Ovary (tissue), 9 donors: ENCODE measurements around the gene MRI1. TPM values are rescaled to one million over a fixed set of nuclear protein-coding genes. Genes with fewer than 3 reads are reported as not detected.
"Not testable (repeated sequence)": the region's sequence is repeated elsewhere in the genome, so short reads cannot be mapped to it uniquely, and the experiment has no call there.

ENCODE experiments used
- DNase-seq, 5 donors: peaks; one replicate each; pipeline ENCODE4 v3.0.0-alpha.2; 2019 to 2020
- H3K27ac ChIP-seq, 2 donors: fragments of 200-600 bp; one replicate each; pipeline versions ENCODE4 v1.5.1 to v1.8.0; 2019 to 2022
- H3K27me3 ChIP-seq: fragments of 200-600 bp; one replicate; pipeline ENCODE4 v1.8.0; 2022
- H3K36me3 ChIP-seq: fragments of 200-600 bp; sonication (generic); one replicate; pipeline ENCODE4 v1.5.1; 2019
- H3K4me1 ChIP-seq: one replicate; pipeline ENCODE4 v1.8.1; 2013; ENCODE audit warnings: mild to moderate bottlenecking, moderate library complexity; ENCODE audit not compliant: insufficient read depth
- H3K4me3 ChIP-seq: fragments of 200-600 bp; sonication (generic); one replicate; pipeline ENCODE4 v1.5.1; 2017
- H3K9me3 ChIP-seq, 2 donors: fragments of 200-600 bp in 1 of 2; sonication (generic) in 1 of 2; one replicate each; pipeline versions ENCODE4 v1.5.1 to v1.8.1; 2013 to 2019; ENCODE audit warnings: mild to moderate bottlenecking in 1 of 2, moderate library complexity in 1 of 2
- CTCF ChIP-seq, 3 donors: fragments of 450-650 bp in 2 of 3; fragments of 200-600 bp in 1 of 3; IDR thresholded peaks; one replicate each; pipeline versions ENCODE4 v1.5.1 to v1.8.0; 2016 to 2022; ENCODE audit warnings: antibody characterized with exemption in 3 of 3, mild to moderate bottlenecking in 1 of 3
- EP300 ChIP-seq: sonication (generic); formaldehyde crosslinking; IDR thresholded peaks from one replicate; pipeline ENCODE4 v1.6.1; 2017; ENCODE audit warnings: antibody characterized with exemption
- POLR2A ChIP-seq: fragments of 450-650 bp; IDR thresholded peaks from one replicate; pipeline ENCODE4 v1.6.1; 2017; ENCODE audit warnings: antibody characterized with exemption, mild to moderate bottlenecking, moderate library complexity
- WGBS, 3 donors: extraction: QIAGEN DNeasy Blood & Tissue Kit in 1 of 3; methylation state at CpG; one replicate each; pipeline versions ENCODE4 v1.1.5 to v1.1.7; 2013 to 2017; 5-methylcytosine and 5-hydroxymethylcytosine counted together
- intact Hi-C, 4 donors: fragments of 100-400 bp; cut with DNase I; formaldehyde crosslinking; loops; one replicate each; pipeline versions ENCODE4 v1.11.0 to v1.15.1; 2022 to 2023
- polyA plus RNA-seq, 2 donors: library from polyadenylated mRNA; stranded (reverse); fragments of 200-250 nt in 1 of 2; fragments of 350-450 nt in 1 of 2; fragmentation: Illumina TruSeq in 1 of 2; extraction: RNeasy Lipid Tissue Mini Kit (QIAGEN cat#74804) in 1 of 2; gene quantifications; one replicate each; pipeline ENCODE4 v1.2.3, GENCODE V29; 2013 to 2014
- total RNA-seq, 7 donors: library from RNA; depleted of rRNA in 2 of 7; stranded (reverse); fragments of >200 nt in 2 of 7; fragmentation: NEBNext Ultra II Directional in 3 of 7; extraction: Animal tissue kit (Norgen Biotek cat#: 25700) in 3 of 7; gene quantifications; one replicate each; pipeline versions ENCODE4 v1.1.0 to v1.2.4, GENCODE V29; 2016 to 2023
- donor health status: DM: no; HTN: no; CAD: no; lungs with moderate emphysema.
- donor health status: DM: no; HTN: no; CAD: no.
- donor health status: Bipolar disorder and iron deficiency.
- donor health status: DM: yes; HTN: yes; CAD: no.
- donor health status: DM: no; HTN: no; CAD: no.
- donor health status: DM: yes; HTN: yes; CAD: no.

Gene MRI1
- total and polyA plus RNA-seq, 9 donors: 13.9 to 52.6 (median 34.2) TPM

- no peak for DNase-seq
- WGBS, 3 donors: 70 to 91% (median 79%) methylated on average over 6 of the region's 6 CpGs
- Histone ChIP-seq H3K4me1 (peaks cover 7% of the 10 kb centered on the region), H3K36me3 (no peaks in the 10 kb centered on the region), H3K9me3 (no peaks in the 10 kb centered on the region), H3K27me3 (no peaks in the 10 kb centered on the region), H3K4me3 (no peak overlapping the region), H3K27ac (no peak overlapping the region)
- TF ChIP-seq EP300 (no peak), POLR2A (no peak), CTCF (IDR thresholded peaks at IDR 0.05) (no peak)
- intact Hi-C loops: loop anchor here in 1 of 4 donors (10.0 kb wide), 1 partner anchor 86 kb away; no protein-coding TSS in a partner anchor
Measured at GRCh38 chr19:13778847-13779246, 14.5 kb downstream of the MRI1 start.

- H3K27me3 ChIP-seq, H3K36me3 ChIP-seq, H3K4me1 ChIP-seq, DNase-seq, H3K4me3 ChIP-seq, H3K9me3 ChIP-seq, H3K27ac ChIP-seq: not testable (repeated sequence)
- 91 to 97% (median 94%) methylated on average over 8 of the region's 8 CpGs for WGBS, 3 donors
- intact Hi-C loops: loop anchor here in 2 of 4 donors (5.0 to 10.0 kb wide), 2 partner anchors 83 to 85 kb away; no protein-coding TSS in a partner anchor
Measured at GRCh38 chr19:13779794-13780193, 15.5 kb downstream of the MRI1 start.

- 0 to 1% (median 0%) methylated on average over 5 of the region's 5 CpGs for WGBS, 3 donors
- Histone ChIP-seq H3K9me3 (no peaks in the 10 kb centered on the region), H3K27ac (peak overlapping the region in 1 of 2 donors; percentile 36), H3K4me1 (no peaks in the 10 kb centered on the region), H3K27me3 (no peaks in the 10 kb centered on the region), H3K36me3 (no peaks in the 10 kb centered on the region), H3K4me3 (no peak overlapping the region)
- intact Hi-C loops: loop anchor here in 1 of 4 donors (5.0 kb wide), 1 partner anchor 81 kb away; no protein-coding TSS in a partner anchor
- TF ChIP-seq POLR2A: no peak
- peak; percentile 71 for TF ChIP-seq EP300
- peak; percentile 67 to 87 (median 75) for DNase-seq
Measured at GRCh38 chr19:13781547-13781946, 17.2 kb downstream of the MRI1 start.

GRCh38 chr19:13782537-13782936 is 18.2 kb downstream of the MRI1 start:
- no peak overlapping the region for H3K4me3 ChIP-seq
- peaks cover 3% of the 10 kb centered on the region for H3K4me1 ChIP-seq
- H3K27me3 ChIP-seq: no peaks in the 10 kb centered on the region
- H3K27ac ChIP-seq: no peak overlapping the region
- DNase-seq: no peak
- 51 to 58% (median 51%) methylated on average over 8 of the region's 8 CpGs for WGBS, 3 donors
- no peaks in the 10 kb centered on the region for H3K36me3 ChIP-seq
- TF ChIP-seq EP300 (no peak), CTCF (IDR thresholded peaks at IDR 0.05) (no peak), POLR2A (no peak)
- intact Hi-C loops: loop anchor here in 1 of 4 donors (5.0 kb wide), 1 partner anchor 80 kb away; no protein-coding TSS in a partner anchor
- H3K9me3 ChIP-seq: no peaks in the 10 kb centered on the region

- intact Hi-C loops: loop anchor here in 2 of 4 donors (2.0 to 5.0 kb wide), 2 partner anchors 78 to 79 kb away; no protein-coding TSS in a partner anchor
- H3K36me3 ChIP-seq: no peaks in the 10 kb centered on the region
- H3K9me3 ChIP-seq: no peaks in the 10 kb centered on the region
- WGBS, 3 donors: 80 to 88% (median 83%) methylated on average over 18 of the region's 18 CpGs
- TF ChIP-seq POLR2A (no peak), CTCF (IDR thresholded peaks at IDR 0.05) (no peak), EP300 (no peak)
- no peak overlapping the region for H3K4me3 ChIP-seq
- DNase-seq: no peak
- H3K27me3 ChIP-seq: no peaks in the 10 kb centered on the region
- no peak overlapping the region for H3K27ac ChIP-seq
- peaks cover 3% of the 10 kb centered on the region for H3K4me1 ChIP-seq
Measured at GRCh38 chr19:13783565-13784500, 19.5 kb downstream of the MRI1 start.
